ENCODE measurements around the gene ATP2B3. TPM values are rescaled to one million over a fixed set of nuclear protein-coding genes. Genes with fewer than 3 reads are reported as not detected.

Gene ATP2B3
- not detected for total RNA-seq
- long read RNA-seq, result 0 reads

GRCh38 chrX:153517423-153517822 lies at the start of gene ATP2B3:
Gene ATP2B3 (plus strand): TSS chrX:153517642. CDS start chrX:153536248, 18,606 bp downstream.
- intact Hi-C loops (cut with DNase I), result no loop called here
- no peak for ATAC-seq
- DNase-seq (ENCODE audit: missing footprints), result no peak

- DNase-seq (ENCODE audit: missing footprints), result no peak
- intact Hi-C loops (cut with DNase I), result no loop called here
- no peak for ATAC-seq
Observed at GRCh38 chrX:153468008-153468580, 49.3 kb upstream of the ATP2B3 start.

DNA sequence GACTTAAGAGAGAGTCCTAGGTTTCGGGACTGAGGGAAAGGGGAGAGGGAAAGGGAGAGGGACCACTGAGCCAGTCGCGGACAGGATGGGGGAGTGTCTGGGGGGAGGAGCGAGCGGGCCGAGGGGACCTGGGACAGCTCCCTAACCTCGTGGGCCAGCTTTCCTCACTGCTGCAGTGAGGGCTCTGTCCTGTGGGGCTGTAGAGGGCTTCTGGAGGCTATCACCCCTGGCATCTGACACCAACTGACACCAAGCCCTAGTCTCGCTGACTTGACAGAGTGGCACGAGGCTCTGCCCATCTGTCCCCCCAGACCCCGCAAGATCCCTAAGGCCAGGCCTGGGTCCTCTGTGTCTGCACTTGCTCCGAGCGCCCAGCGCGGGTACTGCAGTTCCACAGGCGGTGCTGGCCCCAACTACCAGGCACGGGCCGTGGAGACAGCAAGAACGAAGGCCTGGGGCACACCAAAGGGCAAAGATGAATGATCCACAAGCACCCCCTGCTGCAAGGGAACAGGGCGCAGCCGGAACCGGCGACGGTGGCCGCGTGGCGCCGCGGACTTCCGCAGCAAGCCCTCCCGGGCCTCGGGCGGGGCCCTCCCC lies 47.5 kb upstream of the ATP2B3 start:
- ATAC-seq (peak; percentile 40), DNase-seq (ENCODE audit: missing footprints) (peak; percentile 60)
- intact Hi-C loops (cut with DNase I), result no loop called here

GRCh38 chrX:153470411-153471363 lies 46.8 kb upstream of the ATP2B3 start, which contains the start of gene HAUS7:
Gene HAUS7 (minus strand): TSS chrX:153470576. CDS start chrX:153470557, 19 bp downstream.
- intact Hi-C loops (cut with DNase I), result loop anchor here (1.0 kb wide), 1 partner anchor 25 kb away; no protein-coding TSS in a partner anchor
- DNase-seq (ENCODE audit: missing footprints) (peak; percentile 93), ATAC-seq (peak; percentile 92)

- no peak for DNase-seq (ENCODE audit: missing footprints)
- intact Hi-C loops (cut with DNase I), result loop anchor here (1.0 to 2.0 kb wide), 2 partner anchors 24 to 33 kb away; no protein-coding TSS in a partner anchor
- no peak for ATAC-seq
Observed at GRCh38 chrX:153471663-153472280, 45.7 kb upstream of the ATP2B3 start.

GRCh38 chrX:153473126-153473525 lies 44.3 kb upstream of the ATP2B3 start:
- ATAC-seq, result no peak
- intact Hi-C loops (cut with DNase I), result loop anchor here (2.0 kb wide), 1 partner anchor 32 kb away; no protein-coding TSS in a partner anchor

GRCh38 chrX:153474266-153474665 lies 43.2 kb upstream of the ATP2B3 start:
- ATAC-seq, result no peak
- intact Hi-C loops (cut with DNase I), result no loop called here
- DNase-seq (ENCODE audit: missing footprints), result no peak

More at GRCh38 chrX:153473126-153473525, 44.3 kb upstream of the ATP2B3 start:
- no peak for DNase-seq (ENCODE audit: missing footprints)

- ATAC-seq, result no peak
- DNase-seq (ENCODE audit: missing footprints), result peak; percentile 87
- intact Hi-C loops (cut with DNase I), result no loop called here
Observed at GRCh38 chrX:153474718-153475117, 42.7 kb upstream of the ATP2B3 start.

GRCh38 chrX:153475271-153475670 lies 42.2 kb upstream of the ATP2B3 start:
- intact Hi-C loops (cut with DNase I), result no loop called here
- DNase-seq (ENCODE audit: missing footprints) (no peak), ATAC-seq (no peak)

GRCh38 chrX:153475751-153476281 lies 41.6 kb upstream of the ATP2B3 start:
- ATAC-seq (no peak), DNase-seq (ENCODE audit: missing footprints) (no peak)
- intact Hi-C loops (cut with DNase I), result no loop called here

GRCh38 chrX:153476666-153477363 lies 40.6 kb upstream of the ATP2B3 start:
- ATAC-seq (peak; percentile 63), DNase-seq (ENCODE audit: missing footprints) (no peak)
- intact Hi-C loops (cut with DNase I), result no loop called here

DNA sequence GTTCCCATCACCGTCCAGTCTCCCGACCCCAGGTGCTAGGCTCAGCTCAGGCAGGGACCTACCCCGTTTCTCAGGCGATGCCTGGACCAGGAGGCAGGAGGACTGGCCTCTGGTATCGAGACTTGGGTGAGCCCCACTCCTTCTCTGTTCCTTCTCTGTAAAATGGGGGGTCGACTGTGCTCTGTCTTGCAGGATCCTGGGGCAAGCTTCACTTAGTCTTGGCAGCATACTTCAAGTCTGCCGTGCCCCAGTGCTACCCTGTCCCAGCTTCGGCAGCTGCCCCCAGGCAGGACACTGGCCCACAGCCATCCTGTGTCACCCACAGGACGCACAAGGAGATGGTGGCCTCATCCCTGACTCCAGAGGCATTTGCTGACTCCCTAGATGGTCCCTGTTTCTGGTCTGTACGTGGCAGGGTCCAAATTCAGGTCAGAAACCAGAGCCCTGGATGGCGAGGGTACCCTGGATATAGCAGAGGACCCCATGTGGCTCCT lies 40.0 kb upstream of the ATP2B3 start:
- intact Hi-C loops (cut with DNase I), result no loop called here
- ATAC-seq, result no peak
- no peak for DNase-seq (ENCODE audit: missing footprints)

- no peak for DNase-seq (ENCODE audit: missing footprints)
- intact Hi-C loops (cut with DNase I), result no loop called here
- ATAC-seq, result peak; percentile 49
Observed at GRCh38 chrX:153477901-153478300, 39.5 kb upstream of the ATP2B3 start.

DNA sequence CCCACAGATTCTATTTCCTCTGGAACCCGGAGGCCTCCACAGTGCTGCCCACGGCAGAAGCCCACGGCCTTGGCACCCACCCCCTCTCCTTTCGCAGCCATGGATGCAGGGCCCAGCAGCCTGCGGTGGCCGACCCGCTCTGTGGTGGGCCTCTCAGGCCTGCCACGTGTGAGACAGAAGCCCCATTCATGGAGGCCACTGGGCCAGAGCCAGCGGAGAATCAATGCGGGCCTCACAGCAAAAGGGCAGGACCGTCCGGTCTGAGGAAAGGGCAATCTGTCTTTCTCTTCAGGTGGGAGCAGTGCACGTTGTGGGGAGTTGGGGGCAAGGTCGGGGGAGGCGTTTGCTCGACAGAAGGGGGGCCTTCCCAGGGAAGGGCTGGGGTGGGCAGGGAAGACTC lies 38.7 kb upstream of the ATP2B3 start:
- intact Hi-C loops (cut with DNase I), result no loop called here
- DNase-seq (ENCODE audit: missing footprints) (no peak), ATAC-seq (no peak)

- intact Hi-C loops (cut with DNase I), result no loop called here
- DNase-seq (ENCODE audit: missing footprints) (no peak), ATAC-seq (no peak)
Observed at GRCh38 chrX:153481043-153481442, 36.4 kb upstream of the ATP2B3 start.

- DNase-seq (ENCODE audit: missing footprints) (no peak), ATAC-seq (no peak)
- intact Hi-C loops (cut with DNase I), result no loop called here
Observed at GRCh38 chrX:153482376-153483015, 34.9 kb upstream of the ATP2B3 start.

GRCh38 chrX:153485396-153486080 lies 31.9 kb upstream of the ATP2B3 start:
- DNase-seq (ENCODE audit: missing footprints) (no peak), ATAC-seq (no peak)
- intact Hi-C loops (cut with DNase I), result no loop called here
